ENCODE results near the gene CEP120.
"Not testable (repeated sequence)": the region's sequence is repeated elsewhere in the genome, so short reads cannot be mapped to it uniquely, and the experiment has no call there.

DNA sequence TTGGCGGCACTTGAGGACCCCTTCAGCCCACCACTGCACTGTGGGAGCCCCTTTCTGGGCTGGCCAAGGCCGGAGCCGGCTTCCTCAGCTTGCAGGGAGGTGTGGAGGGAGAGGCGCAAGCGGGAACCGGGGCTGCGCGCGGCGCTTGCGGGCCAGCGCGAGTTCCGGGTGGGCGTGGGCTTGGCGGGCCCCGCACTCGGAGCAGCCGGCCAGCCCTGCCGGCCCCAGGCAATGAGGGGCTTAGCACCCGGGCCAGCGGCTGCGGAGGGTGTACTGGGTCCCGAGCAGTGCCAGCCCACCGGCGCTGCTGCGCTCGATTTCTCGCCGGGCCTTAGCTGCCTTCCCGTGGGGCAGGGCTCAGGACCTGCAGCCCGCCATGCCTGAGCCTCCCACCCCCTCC is 7.2 kb upstream of the CEP120 start:
- not testable (repeated sequence) for TF ChIP-seq YY1 (IDR thresholded peaks at IDR 0.05; ENCODE audit: insufficient read depth, insufficient read length); SUZ12 (IDR thresholded peaks at IDR 0.05; ENCODE audit: extremely low read depth, insufficient read depth, insufficient read length); ZNF274 (IDR thresholded peaks at IDR 0.05; ENCODE audit: low read depth, low read length)
